Adipocyte (in vitro differentiated cells): Measurements from ENCODE around the gene IP6K1.

ENCODE experiments used
- DNase-seq: peaks from one replicate; pipeline ENCODE4 v3.0.0-alpha.2; 2015; ENCODE audit warnings: low read depth
- H3K27me3 ChIP-seq: replicated peaks from 2 replicates; pipeline ENCODE4 v1.7.0; 2013; ENCODE audit warnings: mild to moderate bottlenecking, low read length, moderate library complexity; ENCODE audit not compliant: control insufficient read depth, insufficient read depth
- H3K36me3 ChIP-seq: 2 replicates; pipeline ENCODE4 v1.7.0; 2013; ENCODE audit warnings: low read length, mild to moderate bottlenecking, moderate library complexity; ENCODE audit not compliant: control insufficient read depth, insufficient read depth, severe bottlenecking
- H3K4me1 ChIP-seq: 2 replicates; pipeline ENCODE4 v1.7.0; 2013; ENCODE audit warnings: mild to moderate bottlenecking, low read length, moderate library complexity; ENCODE audit not compliant: control insufficient read depth, insufficient read depth
- H3K4me3 ChIP-seq: 2 replicates; pipeline ENCODE4 v1.7.0; 2013; ENCODE audit warnings: mild to moderate bottlenecking, low read length, moderate library complexity
- H3K9ac ChIP-seq: 2 replicates; pipeline ENCODE4 v1.7.0; 2013; ENCODE audit warnings: mild to moderate bottlenecking, low read length, moderate library complexity
- H3K9me3 ChIP-seq: 2 replicates; pipeline ENCODE4 v1.7.0; 2013; ENCODE audit warnings: mild to moderate bottlenecking, low read length, moderate library complexity; ENCODE audit not compliant: control insufficient read depth

Gene IP6K1

DNA sequence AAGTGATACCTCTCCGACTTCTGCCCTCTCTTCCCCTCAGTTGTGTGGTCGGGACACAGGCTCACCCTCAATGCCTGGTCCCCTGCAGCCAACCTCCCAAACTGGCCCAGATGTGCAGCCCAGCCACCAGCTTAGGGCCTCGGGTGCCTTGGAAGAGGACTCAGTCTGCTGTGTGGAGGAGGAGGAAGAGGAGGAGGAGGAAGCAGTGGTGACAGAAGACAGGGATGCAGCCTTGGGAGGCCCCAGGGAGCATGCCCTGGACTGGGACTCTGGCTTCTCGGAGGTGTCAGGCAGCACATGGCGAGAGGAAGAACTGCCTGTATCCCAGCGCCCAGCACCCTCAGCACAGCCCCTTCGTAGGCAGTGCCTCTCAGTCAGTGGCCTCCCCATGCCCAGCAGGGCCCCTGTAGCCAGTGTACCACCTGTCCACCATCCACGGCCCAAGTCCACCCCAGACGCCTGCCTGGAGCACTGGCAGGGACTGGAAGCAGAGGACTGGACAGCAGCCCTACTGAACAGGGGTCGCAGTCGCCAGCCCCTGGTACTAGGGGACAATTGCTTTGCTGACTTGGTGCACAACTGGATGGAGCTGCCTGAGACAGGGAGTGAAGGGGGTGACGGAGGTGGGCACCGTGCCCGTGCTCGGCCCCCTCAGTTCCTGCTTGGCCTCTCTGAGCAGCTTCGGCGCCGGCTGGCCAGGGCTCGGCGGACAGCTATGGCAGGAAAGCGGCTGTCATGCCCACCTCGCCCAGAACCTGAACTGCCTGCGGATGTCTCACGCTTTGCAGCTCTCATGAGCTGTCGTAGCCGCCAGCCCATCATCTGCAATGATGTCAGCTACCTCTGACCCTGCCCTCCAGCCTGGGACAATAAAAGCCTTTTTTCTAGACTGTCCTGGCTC lies 18.0 kb upstream of the IP6K1 start:
- peaks cover 35% of the 10 kb centered on the region for H3K4me1 ChIP-seq
- H3K4me3 ChIP-seq: peak overlapping the region; percentile 89
- no peak for DNase-seq
- no peaks in the 10 kb centered on the region for H3K9me3 ChIP-seq
- H3K9ac ChIP-seq: peak overlapping the region; percentile 92
- peaks cover 2% of the 10 kb centered on the region for H3K36me3 ChIP-seq
- no peaks in the 10 kb centered on the region for H3K27me3 ChIP-seq

DNA sequence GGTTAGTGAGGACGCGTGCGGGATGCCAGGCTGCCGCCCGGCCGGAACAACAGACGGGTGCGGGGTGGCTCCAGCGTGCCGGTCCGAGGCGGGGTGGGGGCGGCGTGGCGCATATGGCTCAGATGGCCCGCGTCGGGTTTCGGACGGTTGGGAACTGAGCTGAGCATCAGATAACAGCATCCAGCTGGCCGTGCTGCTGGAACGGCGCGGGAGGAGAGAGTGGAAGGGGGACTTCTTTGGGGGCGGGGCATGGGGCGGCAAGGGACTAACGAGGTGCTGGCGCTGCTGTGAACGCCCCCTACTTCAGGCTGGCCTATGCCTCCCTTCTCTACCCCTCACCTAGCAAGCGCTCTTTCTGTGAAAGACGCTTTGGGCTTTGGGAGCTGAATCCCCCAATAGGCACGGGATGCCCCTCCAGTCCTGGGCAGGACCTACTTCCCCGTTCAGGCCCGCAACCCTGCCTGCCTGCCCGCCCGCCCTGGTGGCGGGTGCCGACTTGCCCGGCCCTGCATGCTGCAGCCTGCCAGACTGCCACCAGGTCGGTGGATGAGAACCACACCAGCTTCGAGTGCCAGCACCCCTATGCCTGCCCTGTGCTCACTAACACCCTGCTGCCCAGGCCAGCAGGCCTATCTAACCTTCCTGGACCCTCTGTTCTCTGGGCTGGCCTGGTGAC lies 17.3 kb upstream of the IP6K1 start:
- no peaks in the 10 kb centered on the region for H3K36me3 ChIP-seq
- H3K9ac ChIP-seq: peak overlapping the region; percentile 92
- no peaks in the 10 kb centered on the region for H3K27me3 ChIP-seq
- DNase-seq: peak; percentile 88
- H3K4me3 ChIP-seq: peak overlapping the region; percentile 89
- H3K4me1 ChIP-seq: peaks cover 40% of the 10 kb centered on the region
- H3K9me3 ChIP-seq: no peaks in the 10 kb centered on the region

DNA sequence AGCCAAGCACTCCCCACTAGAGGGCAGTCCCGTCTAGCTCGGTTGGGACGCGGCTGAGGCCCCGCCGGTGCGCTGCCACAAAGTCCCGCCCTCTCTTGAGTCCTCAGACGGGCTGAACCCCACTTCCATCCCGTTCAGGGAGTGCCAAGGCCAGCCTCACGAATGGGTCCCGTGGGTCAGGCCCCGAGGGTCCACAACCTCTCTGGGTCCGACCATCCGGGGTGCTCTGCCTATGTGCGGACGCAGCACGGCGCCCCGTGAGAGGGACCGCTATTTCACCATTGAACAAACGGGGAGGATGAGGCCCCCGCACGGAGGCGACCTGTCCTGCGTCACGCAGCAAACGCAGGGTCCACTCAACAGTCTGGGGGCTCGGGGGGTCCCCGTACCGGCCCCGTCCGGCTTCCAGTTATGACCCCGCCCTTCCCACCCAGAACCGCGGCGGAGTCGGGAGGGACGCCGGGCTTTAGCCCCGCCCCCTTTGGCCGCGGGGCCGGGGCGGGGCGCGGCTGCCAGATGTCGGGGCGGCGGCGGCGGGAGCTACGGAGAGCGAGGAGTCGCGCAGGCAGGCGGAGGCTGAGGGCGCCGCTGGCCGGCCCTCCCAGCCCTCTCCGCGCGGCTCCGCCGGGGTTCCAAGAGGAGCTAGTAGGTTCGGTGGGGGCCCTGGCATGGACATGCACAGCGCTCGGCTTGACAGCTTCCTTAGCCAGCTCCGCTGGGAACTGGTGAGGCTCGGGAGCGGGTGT lies 16.6 kb upstream of the IP6K1 start, which contains the start of gene INKA1:
TSS of gene INKA1 (plus strand) at position 543 of the 746 bp plus-strand sequence. CDS start at position 675, 132 bp downstream.
- Histone ChIP-seq H3K4me1 (peaks cover 40% of the 10 kb centered on the region), H3K9me3 (no peaks in the 10 kb centered on the region), H3K9ac (peak within 1 kb of the TSS; percentile 92), H3K4me3 (peak within 1 kb of the TSS; percentile 89), H3K27me3 (no peaks in the 10 kb centered on the region), H3K36me3 (no peaks in the 10 kb centered on the region)
- peak; percentile 97 for DNase-seq

DNA sequence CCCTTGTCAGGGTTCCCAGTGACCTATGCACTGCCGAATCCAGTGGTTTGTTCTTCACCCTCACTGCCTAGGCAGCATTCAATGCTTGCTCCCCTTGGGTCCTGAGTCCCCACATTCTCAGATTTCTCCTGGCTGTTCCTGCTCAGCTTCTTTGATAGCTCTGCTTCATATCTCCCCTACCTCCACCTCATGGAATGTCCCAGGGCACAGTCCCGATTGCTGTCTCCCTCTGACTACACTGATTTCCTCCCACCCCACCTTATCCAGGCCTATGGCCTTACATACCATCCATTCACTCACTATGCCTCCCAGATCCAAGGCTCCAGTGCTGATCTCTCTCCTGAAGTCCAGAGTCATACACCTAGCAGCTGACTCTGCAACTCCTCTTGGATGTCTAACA lies 14.8 kb upstream of the IP6K1 start:
- no peak for DNase-seq
- Histone ChIP-seq H3K9me3 (no peaks in the 10 kb centered on the region), H3K4me1 (peaks cover 40% of the 10 kb centered on the region), H3K9ac (no peak overlapping the region), H3K36me3 (no peaks in the 10 kb centered on the region), H3K27me3 (no peaks in the 10 kb centered on the region), H3K4me3 (no peak overlapping the region)

DNA sequence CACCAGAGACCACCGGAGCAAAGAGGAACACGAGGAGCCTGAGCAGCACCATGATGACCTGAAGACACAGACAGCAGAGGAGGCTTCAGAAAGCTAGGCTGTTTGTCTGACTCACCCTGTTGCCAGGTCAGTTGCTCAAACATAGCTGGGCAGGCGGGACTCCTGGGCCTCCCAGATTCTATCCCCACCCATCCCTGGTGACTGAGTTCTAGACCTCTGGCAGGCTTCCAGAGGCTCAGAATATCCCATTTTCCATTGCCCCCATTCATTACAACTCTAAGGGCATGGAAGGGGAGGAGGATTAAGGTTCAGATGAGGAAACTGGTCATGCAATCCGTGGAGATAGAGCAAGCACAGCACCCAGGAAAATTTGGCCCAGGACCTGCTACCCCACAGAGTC lies 13.4 kb upstream of the IP6K1 start, which contains the start of gene CDHR4:
TSS of gene CDHR4 (minus strand) at position 113 of the 400 bp plus-strand sequence. CDS start at position 52, 61 bp downstream.
- Histone ChIP-seq H3K4me1 (peaks cover 28% of the 10 kb centered on the region), H3K27me3 (no peaks in the 10 kb centered on the region), H3K9ac (peak within 1 kb of the TSS; percentile 37), H3K4me3 (peak within 1 kb of the TSS; percentile 50), H3K9me3 (no peaks in the 10 kb centered on the region), H3K36me3 (no peaks in the 10 kb centered on the region)
- DNase-seq: peak; percentile 80

DNA sequence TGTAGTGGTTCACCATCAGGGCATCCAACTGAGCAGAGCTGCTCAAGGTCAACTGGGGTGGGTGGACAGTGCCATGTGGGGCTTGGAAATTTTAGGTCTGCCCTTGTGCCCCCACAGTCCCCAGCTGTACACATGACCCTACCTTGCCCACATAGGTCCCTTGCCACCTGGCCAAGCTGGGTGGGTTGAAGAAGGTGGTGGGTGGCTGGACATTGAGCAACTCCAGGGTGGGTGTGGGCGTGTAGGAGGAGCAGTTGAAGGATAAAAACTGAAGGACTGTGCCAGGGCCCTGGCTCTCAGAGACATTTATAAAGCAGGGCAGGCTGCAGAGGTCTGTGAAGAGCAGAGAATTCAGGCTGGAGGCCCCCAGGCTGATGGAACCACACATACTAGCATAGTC lies 12.8 kb upstream of the IP6K1 start:
- Histone ChIP-seq H3K4me3 (peak overlapping the region; percentile 50), H3K9me3 (no peaks in the 10 kb centered on the region), H3K36me3 (no peaks in the 10 kb centered on the region), H3K4me1 (peaks cover 21% of the 10 kb centered on the region), H3K27me3 (no peaks in the 10 kb centered on the region), H3K9ac (peak overlapping the region; percentile 37)
- DNase-seq: no peak

DNA sequence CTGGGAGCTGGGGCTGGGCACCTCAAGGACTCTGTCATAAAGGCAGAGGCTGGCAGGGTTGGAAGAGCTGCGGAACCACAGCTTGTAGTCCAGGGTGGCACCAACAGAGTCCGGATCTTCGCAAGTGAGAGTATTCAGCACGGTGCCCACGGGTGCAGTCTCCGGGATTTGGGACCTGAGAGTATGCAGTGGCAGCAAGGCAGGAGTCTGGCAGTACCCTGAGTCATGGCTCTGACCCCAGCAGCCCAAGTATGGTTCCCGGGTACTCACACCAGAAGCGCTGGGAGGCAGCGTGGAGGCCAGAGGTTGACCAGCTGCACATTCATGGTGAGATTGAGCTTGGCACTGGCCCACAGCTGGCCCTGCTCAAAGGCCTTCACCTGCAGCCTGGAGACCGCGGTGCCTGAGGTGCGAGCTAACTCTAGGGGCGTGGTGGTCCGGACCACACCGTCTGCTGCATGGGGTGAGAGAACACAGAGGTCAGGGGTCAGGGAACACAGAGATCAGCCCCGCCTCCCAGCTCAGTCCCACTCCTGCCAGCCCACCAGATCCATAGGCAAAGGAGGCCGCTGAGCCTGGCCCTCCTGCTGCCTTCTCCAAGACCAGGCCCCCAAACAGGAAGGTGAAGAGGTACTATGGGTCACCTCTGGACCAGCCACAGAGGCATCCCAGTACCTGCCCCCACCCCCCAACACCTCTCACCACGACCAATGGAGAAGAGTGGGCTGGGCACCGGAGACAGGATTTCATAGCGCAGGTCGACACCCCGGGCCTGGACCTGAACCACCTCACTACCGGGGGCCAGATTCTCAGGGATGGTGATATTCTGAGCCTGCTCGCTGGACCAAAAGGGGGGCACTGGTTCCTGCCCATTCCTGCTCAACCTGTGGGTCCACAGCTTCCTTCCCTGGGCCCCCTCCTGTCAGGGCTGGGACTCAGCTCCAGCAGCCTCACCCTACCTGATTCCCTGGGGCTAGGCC lies 8.9 kb upstream of the IP6K1 start:
- no peaks in the 10 kb centered on the region for H3K9me3 ChIP-seq
- peaks cover 13% of the 10 kb centered on the region for H3K4me1 ChIP-seq
- H3K9ac ChIP-seq: no peak overlapping the region
- H3K27me3 ChIP-seq: no peaks in the 10 kb centered on the region
- no peak overlapping the region for H3K4me3 ChIP-seq
- no peak for DNase-seq
- no peaks in the 10 kb centered on the region for H3K36me3 ChIP-seq

DNA sequence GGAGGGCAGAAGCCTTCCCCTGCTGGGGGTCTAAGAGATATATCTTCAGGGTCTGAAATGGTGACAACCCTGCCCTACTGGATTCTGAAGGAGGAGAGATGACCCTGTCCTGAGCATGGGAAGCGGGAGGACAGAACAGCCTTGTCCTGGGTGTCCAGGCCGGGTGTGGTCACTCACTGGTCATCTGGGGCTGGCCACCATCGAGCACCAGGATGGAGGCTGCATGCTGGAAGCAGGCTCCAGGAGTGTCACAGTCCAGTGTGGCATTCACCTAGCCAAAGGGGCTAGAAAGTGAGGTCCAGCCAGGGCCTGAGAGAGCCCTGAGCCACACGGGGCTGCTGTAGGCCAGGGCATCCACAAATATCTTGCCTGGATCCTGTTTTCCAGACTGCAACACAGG lies 8.1 kb upstream of the IP6K1 start:
- Histone ChIP-seq H3K9me3 (no peaks in the 10 kb centered on the region), H3K27me3 (no peaks in the 10 kb centered on the region), H3K4me1 (peaks cover 5% of the 10 kb centered on the region), H3K9ac (no peak overlapping the region), H3K4me3 (no peak overlapping the region), H3K36me3 (no peaks in the 10 kb centered on the region)
- no peak for DNase-seq

DNA sequence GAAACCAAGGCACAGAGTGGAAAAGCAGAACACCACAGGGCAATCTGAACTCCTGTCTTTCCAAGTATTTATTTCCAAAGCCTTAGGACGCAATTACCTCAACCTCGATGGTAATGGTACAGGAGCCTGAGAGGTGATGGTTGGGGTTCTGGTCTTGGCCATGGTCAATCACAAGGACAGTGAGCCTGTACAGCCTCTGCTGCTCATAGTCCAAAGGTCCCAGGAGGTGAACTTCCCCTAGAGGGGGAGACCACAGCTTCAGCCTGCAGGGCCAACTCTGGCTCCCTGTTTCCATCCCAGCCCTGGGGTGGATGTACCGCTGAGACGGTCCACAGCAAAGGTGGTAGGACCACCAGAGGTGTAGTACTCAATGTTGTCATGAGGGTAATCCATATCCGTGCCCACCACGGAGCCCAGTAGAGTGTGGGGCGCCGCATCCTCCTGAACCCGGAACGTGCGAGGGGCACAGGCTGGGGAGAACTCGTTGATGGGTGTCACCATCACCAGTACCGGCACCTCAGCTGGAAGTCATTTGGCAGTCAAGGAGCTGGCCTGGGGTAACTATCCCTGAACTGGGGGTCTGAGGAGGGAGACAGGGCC lies 7.2 kb upstream of the IP6K1 start:
- no peak overlapping the region for H3K4me3 ChIP-seq
- H3K27me3 ChIP-seq: no peaks in the 10 kb centered on the region
- H3K9ac ChIP-seq: no peak overlapping the region
- no peaks in the 10 kb centered on the region for H3K4me1 ChIP-seq
- DNase-seq: no peak
- H3K9me3 ChIP-seq: no peaks in the 10 kb centered on the region
- no peaks in the 10 kb centered on the region for H3K36me3 ChIP-seq
